ENCODE measurements around the gene LAPTM5.

DNA sequence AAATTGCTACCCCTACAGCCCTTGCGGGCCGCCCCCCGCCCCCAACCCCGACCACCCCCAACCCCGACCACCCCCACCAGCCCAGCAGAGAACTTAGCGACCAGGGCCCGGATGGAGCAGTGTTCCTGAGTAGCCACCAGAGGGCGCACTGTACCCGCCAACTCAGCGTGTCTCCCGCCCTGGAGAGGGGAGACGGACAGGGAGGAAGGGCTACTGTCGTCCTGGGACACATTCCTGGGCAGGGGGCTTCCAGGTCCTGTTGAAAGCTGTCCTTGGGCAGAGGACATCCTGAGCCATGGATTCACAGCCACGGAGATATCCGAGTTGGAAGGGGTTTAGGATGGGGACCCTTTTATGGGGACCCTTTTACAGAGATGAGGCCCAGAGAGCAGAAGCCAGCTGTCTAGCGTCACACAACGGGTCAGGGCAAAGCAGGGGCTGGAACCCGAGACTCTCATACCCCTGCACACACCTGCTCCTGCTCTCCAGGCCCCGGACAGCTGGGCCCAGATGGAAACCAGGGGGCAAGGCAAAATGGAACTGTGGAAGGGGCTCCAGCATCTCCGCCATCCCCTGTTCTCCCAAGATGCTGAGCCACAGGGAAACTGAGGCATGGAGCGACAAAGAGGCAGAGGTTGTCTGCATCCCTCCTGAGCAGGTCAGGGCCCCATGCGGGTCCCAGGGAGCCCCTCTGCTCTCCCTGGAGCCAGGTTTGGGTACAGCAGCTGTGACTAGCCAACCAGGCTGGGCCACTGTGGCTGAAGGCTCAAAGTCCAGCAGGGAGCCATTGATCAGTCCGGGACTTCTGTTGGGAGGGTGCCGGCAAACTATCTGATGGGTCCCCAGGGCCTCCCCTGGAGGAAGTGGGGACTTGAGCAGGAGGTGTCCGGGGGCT is 25.0 kb upstream of the LAPTM5 start:
- TF ChIP-seq, protein P1, sequence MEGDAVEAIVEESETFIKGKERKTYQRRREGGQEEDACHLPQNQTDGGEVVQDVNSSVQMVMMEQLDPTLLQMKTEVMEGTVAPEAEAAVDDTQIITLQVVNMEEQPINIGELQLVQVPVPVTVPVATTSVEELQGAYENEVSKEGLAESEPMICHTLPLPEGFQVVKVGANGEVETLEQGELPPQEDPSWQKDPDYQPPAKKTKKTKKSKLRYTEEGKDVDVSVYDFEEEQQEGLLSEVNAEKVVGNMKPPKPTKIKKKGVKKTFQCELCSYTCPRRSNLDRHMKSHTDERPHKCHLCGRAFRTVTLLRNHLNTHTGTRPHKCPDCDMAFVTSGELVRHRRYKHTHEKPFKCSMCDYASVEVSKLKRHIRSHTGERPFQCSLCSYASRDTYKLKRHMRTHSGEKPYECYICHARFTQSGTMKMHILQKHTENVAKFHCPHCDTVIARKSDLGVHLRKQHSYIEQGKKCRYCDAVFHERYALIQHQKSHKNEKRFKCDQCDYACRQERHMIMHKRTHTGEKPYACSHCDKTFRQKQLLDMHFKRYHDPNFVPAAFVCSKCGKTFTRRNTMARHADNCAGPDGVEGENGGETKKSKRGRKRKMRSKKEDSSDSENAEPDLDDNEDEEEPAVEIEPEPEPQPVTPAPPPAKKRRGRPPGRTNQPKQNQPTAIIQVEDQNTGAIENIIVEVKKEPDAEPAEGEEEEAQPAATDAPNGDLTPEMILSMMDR (IDR thresholded peaks at IDR 0.05): peak; percentile 75 to 87 (median 78)
- TF ChIP-seq POLR2AphosphoS5 (IDR thresholded peaks at IDR 0.05) (no peak), POLR2A (IDR thresholded peaks at IDR 0.05) (no peak)

Data from prostate gland (tissue), 2 donors.